ENCODE results near the gene CRACR2A.

Gene CRACR2A

DNA sequence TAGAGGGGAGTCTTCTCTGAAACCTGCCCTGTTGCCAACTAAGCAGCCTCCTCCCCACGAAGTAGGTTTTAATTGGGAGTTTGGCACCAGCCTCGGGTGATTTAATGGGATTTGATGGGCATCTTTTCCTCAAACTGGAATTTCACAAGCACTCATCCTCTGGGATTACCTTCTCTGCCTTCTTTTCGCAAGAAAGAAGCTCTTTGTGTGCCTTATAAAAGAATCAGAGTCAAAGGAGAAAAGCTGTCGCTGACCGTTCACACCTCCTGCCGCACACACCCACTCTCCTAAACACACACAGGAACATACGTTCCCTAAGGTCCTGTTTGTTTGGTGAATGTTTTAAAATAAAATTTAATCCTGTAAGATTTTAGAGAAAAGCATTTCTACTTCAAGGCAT, 177.9 kb downstream of the CRACR2A start:
- Histone ChIP-seq H3K14ac (ENCODE audit: low read length) (no peak overlapping the region), H3K4ac (ENCODE audit: low read depth, low read length) (no peak overlapping the region), H3K4me3 (ENCODE audit: low read depth, low read length) (no peak overlapping the region), H3K27ac (ENCODE audit: low read depth, low read length) (no peak overlapping the region), H3K27me3 (ENCODE audit: insufficient read depth, low read length) (no peaks in the 10 kb centered on the region), H4K8ac (ENCODE audit: low read depth, low read length) (no peak overlapping the region), H3K79me2 (ENCODE audit: control insufficient read depth, insufficient read depth, low read length, poor library complexity) (no peaks in the 10 kb centered on the region), H2BK12ac (ENCODE audit: low read length) (no peak overlapping the region), H3K23ac (ENCODE audit: low read length) (no peak overlapping the region), H3K18ac (ENCODE audit: low read length) (no peak overlapping the region), H3K4me2 (ENCODE audit: low read length) (no peak overlapping the region), H3K9ac (ENCODE audit: low read length) (no peak overlapping the region), H2BK120ac (ENCODE audit: insufficient read depth, low read length, poor library complexity) (no peak overlapping the region), H3K36me3 (ENCODE audit: control insufficient read depth in 1 of 2, insufficient read depth in 2 of 2, low read length in 2 of 2) (no peaks in the 10 kb centered on the region), H4K91ac (ENCODE audit: low read depth, low read length) (no peak overlapping the region), H3K9me3 (ENCODE audit: insufficient read depth, low read depth, low read length) (no peaks in the 10 kb centered on the region), H2AK5ac (ENCODE audit: low read length) (no peak overlapping the region), H3K79me1 (ENCODE audit: low read length) (no peaks in the 10 kb centered on the region), H3K4me1 (ENCODE audit: control insufficient read depth in 1 of 2, insufficient read depth in 2 of 2, low read length in 2 of 2) (no peaks in the 10 kb centered on the region), H2BK5ac (ENCODE audit: low read depth, low read length, poor library complexity) (no peak overlapping the region), H2AFZ (ENCODE audit: insufficient read depth, low read length, poor library complexity) (no peak overlapping the region), H4K12ac (ENCODE audit: low read depth, low read length) (no peak overlapping the region)
- DNase-seq: no peak
- WGBS (ENCODE audit: extremely low coverage, insufficient coverage, insufficient read length): no CpG with 5 or more reads among the region's 7 CpGs

GRCh38 chr12:3572560-3572959, 180.3 kb downstream of the CRACR2A start:
- Histone ChIP-seq H3K9ac (ENCODE audit: low read length) (no peak overlapping the region), H2AFZ (ENCODE audit: insufficient read depth, low read length, poor library complexity) (no peak overlapping the region), H2BK12ac (ENCODE audit: low read length) (no peak overlapping the region), H3K4me1 (ENCODE audit: control insufficient read depth in 1 of 2, insufficient read depth in 2 of 2, low read length in 2 of 2) (no peaks in the 10 kb centered on the region), H3K79me2 (ENCODE audit: control insufficient read depth, insufficient read depth, low read length, poor library complexity) (no peaks in the 10 kb centered on the region), H3K9me3 (ENCODE audit: insufficient read depth, low read depth, low read length) (peaks cover 2% of the 10 kb centered on the region), H3K79me1 (ENCODE audit: low read length) (no peaks in the 10 kb centered on the region), H3K27me3 (ENCODE audit: insufficient read depth, low read length) (no peaks in the 10 kb centered on the region), H2AK5ac (ENCODE audit: low read length) (no peak overlapping the region), H3K14ac (ENCODE audit: low read length) (no peak overlapping the region), H3K4me3 (ENCODE audit: low read depth, low read length) (no peak overlapping the region), H4K91ac (ENCODE audit: low read depth, low read length) (no peak overlapping the region), H4K12ac (ENCODE audit: low read depth, low read length) (no peak overlapping the region), H3K36me3 (ENCODE audit: control insufficient read depth in 1 of 2, insufficient read depth in 2 of 2, low read length in 2 of 2) (no peaks in the 10 kb centered on the region), H3K4me2 (ENCODE audit: low read length) (no peak overlapping the region), H3K27ac (ENCODE audit: low read depth, low read length) (no peak overlapping the region), H3K4ac (ENCODE audit: low read depth, low read length) (no peak overlapping the region), H3K18ac (ENCODE audit: low read length) (no peak overlapping the region), H2BK5ac (ENCODE audit: low read depth, low read length, poor library complexity) (no peak overlapping the region), H3K23ac (ENCODE audit: low read length) (no peak overlapping the region), H4K8ac (ENCODE audit: low read depth, low read length) (no peak overlapping the region), H2BK120ac (ENCODE audit: insufficient read depth, low read length, poor library complexity) (no peak overlapping the region)
- no peak for DNase-seq

DNA sequence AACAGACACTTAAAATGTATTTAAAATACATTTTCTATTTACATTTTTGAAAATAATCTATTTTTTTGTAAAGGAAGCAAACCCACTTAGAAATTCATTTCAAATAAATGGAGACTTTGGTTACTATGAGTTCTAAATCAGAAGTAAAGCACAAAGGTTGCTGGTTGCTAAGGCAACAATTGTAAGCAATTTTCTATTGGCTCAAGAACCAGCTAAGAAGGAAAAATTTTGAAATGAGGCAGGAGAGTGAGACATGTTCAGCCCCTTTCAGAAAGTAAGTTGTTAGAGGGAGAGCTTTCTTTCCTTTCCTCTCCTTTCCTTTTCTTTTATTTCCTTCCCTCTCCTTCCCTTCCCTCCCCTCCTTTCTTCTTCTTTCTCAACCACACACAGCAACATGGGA, 181.2 kb downstream of the CRACR2A start:
- Histone ChIP-seq H3K4me2 (ENCODE audit: low read length) (no peak overlapping the region), H4K8ac (ENCODE audit: low read depth, low read length) (no peak overlapping the region), H2AK5ac (ENCODE audit: low read length) (no peak overlapping the region), H3K4ac (ENCODE audit: low read depth, low read length) (no peak overlapping the region), H4K12ac (ENCODE audit: low read depth, low read length) (no peak overlapping the region), H2BK5ac (ENCODE audit: low read depth, low read length, poor library complexity) (no peak overlapping the region), H3K4me1 (ENCODE audit: control insufficient read depth in 1 of 2, insufficient read depth in 2 of 2, low read length in 2 of 2) (no peaks in the 10 kb centered on the region), H3K9me3 (ENCODE audit: insufficient read depth, low read depth, low read length) (peaks cover 2% of the 10 kb centered on the region), H2AFZ (ENCODE audit: insufficient read depth, low read length, poor library complexity) (no peak overlapping the region), H3K9ac (ENCODE audit: low read length) (no peak overlapping the region), H3K4me3 (ENCODE audit: low read depth, low read length) (no peak overlapping the region), H3K23ac (ENCODE audit: low read length) (no peak overlapping the region), H4K91ac (ENCODE audit: low read depth, low read length) (no peak overlapping the region), H3K27ac (ENCODE audit: low read depth, low read length) (no peak overlapping the region), H2BK12ac (ENCODE audit: low read length) (no peak overlapping the region), H3K27me3 (ENCODE audit: insufficient read depth, low read length) (no peaks in the 10 kb centered on the region), H3K79me1 (ENCODE audit: low read length) (no peaks in the 10 kb centered on the region), H3K79me2 (ENCODE audit: control insufficient read depth, insufficient read depth, low read length, poor library complexity) (no peaks in the 10 kb centered on the region), H3K14ac (ENCODE audit: low read length) (no peak overlapping the region), H3K36me3 (ENCODE audit: control insufficient read depth in 1 of 2, insufficient read depth in 2 of 2, low read length in 2 of 2) (no peaks in the 10 kb centered on the region), H3K18ac (ENCODE audit: low read length) (no peak overlapping the region), H2BK120ac (ENCODE audit: insufficient read depth, low read length, poor library complexity) (no peak overlapping the region)
- no peak for DNase-seq

- H3K14ac ChIP-seq (ENCODE audit: low read length): no peak overlapping the region
- no peak overlapping the region for H3K27ac ChIP-seq (ENCODE audit: low read depth, low read length)
- WGBS (ENCODE audit: extremely low coverage, insufficient coverage, insufficient read length): no CpG with 5 or more reads among the region's 1 CpG
- H3K9me3 ChIP-seq (ENCODE audit: insufficient read depth, low read depth, low read length): peaks cover 2% of the 10 kb centered on the region
- H3K18ac ChIP-seq (ENCODE audit: low read length): no peak overlapping the region
- no peak overlapping the region for H2BK12ac ChIP-seq (ENCODE audit: low read length)
- no peak overlapping the region for H2BK120ac ChIP-seq (ENCODE audit: insufficient read depth, low read length, poor library complexity)
- no peak overlapping the region for H3K4me2 ChIP-seq (ENCODE audit: low read length)
- no peak overlapping the region for H3K23ac ChIP-seq (ENCODE audit: low read length)
- H3K4me3 ChIP-seq (ENCODE audit: low read depth, low read length): no peak overlapping the region
- no peaks in the 10 kb centered on the region for H3K79me1 ChIP-seq (ENCODE audit: low read length)
- H2BK5ac ChIP-seq (ENCODE audit: low read depth, low read length, poor library complexity): no peak overlapping the region
- no peak overlapping the region for H4K12ac ChIP-seq (ENCODE audit: low read depth, low read length)
- H2AFZ ChIP-seq (ENCODE audit: insufficient read depth, low read length, poor library complexity): no peak overlapping the region
- H3K36me3 ChIP-seq (ENCODE audit: control insufficient read depth in 1 of 2, insufficient read depth in 2 of 2, low read length in 2 of 2): no peaks in the 10 kb centered on the region
- no peak overlapping the region for H3K4ac ChIP-seq (ENCODE audit: low read depth, low read length)
- no peaks in the 10 kb centered on the region for H3K4me1 ChIP-seq (ENCODE audit: control insufficient read depth in 1 of 2, insufficient read depth in 2 of 2, low read length in 2 of 2)
- no peak for DNase-seq
- no peaks in the 10 kb centered on the region for H3K27me3 ChIP-seq (ENCODE audit: insufficient read depth, low read length)
- no peak overlapping the region for H4K8ac ChIP-seq (ENCODE audit: low read depth, low read length)
- H2AK5ac ChIP-seq (ENCODE audit: low read length): no peak overlapping the region
- H4K91ac ChIP-seq (ENCODE audit: low read depth, low read length): no peak overlapping the region
- no peak overlapping the region for H3K9ac ChIP-seq (ENCODE audit: low read length)
- no peaks in the 10 kb centered on the region for H3K79me2 ChIP-seq (ENCODE audit: control insufficient read depth, insufficient read depth, low read length, poor library complexity)
Observed at GRCh38 chr12:3571323-3571722, 181.6 kb downstream of the CRACR2A start.

DNA sequence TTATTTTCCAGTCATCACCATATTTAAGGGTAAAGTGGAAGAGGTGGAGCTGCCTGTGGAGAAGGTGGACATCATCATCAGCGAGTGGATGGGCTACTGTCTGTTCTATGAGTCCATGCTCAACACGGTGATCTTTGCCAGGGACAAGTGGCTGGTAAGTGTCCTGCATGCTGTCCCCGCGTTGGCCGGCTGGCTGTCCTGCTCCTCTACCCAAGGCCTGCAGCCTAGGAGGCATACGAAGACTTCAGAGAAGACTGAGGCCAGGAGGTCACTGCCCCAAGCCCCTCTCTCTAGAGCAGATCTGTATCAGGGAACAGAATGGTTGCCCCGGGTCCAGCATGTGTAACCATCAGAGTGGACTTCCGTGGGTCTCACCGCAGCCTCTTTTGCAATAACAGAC, 184.2 kb downstream of the CRACR2A start:
- Histone ChIP-seq H3K79me2 (ENCODE audit: control insufficient read depth, insufficient read depth, low read length, poor library complexity) (no peaks in the 10 kb centered on the region), H3K4me3 (ENCODE audit: low read depth, low read length) (no peak overlapping the region), H3K18ac (ENCODE audit: low read length) (no peak overlapping the region), H2BK5ac (ENCODE audit: low read depth, low read length, poor library complexity) (no peak overlapping the region), H4K8ac (ENCODE audit: low read depth, low read length) (no peak overlapping the region), H3K9me3 (ENCODE audit: insufficient read depth, low read depth, low read length) (peaks cover 2% of the 10 kb centered on the region), H3K23ac (ENCODE audit: low read length) (no peak overlapping the region), H3K4me1 (ENCODE audit: control insufficient read depth in 1 of 2, insufficient read depth in 2 of 2, low read length in 2 of 2) (no peaks in the 10 kb centered on the region), H3K27me3 (ENCODE audit: insufficient read depth, low read length) (no peaks in the 10 kb centered on the region), H3K27ac (ENCODE audit: low read depth, low read length) (no peak overlapping the region), H2BK120ac (ENCODE audit: insufficient read depth, low read length, poor library complexity) (no peak overlapping the region), H4K91ac (ENCODE audit: low read depth, low read length) (no peak overlapping the region), H3K4ac (ENCODE audit: low read depth, low read length) (no peak overlapping the region), H4K12ac (ENCODE audit: low read depth, low read length) (no peak overlapping the region), H3K36me3 (ENCODE audit: control insufficient read depth in 1 of 2, insufficient read depth in 2 of 2, low read length in 2 of 2) (no peaks in the 10 kb centered on the region), H2AK5ac (ENCODE audit: low read length) (no peak overlapping the region), H2AFZ (ENCODE audit: insufficient read depth, low read length, poor library complexity) (no peak overlapping the region), H3K79me1 (ENCODE audit: low read length) (no peaks in the 10 kb centered on the region), H3K14ac (ENCODE audit: low read length) (no peak overlapping the region), H2BK12ac (ENCODE audit: low read length) (no peak overlapping the region), H3K9ac (ENCODE audit: low read length) (no peak overlapping the region), H3K4me2 (ENCODE audit: low read length) (no peak overlapping the region)
- no CpG with 5 or more reads among the region's 9 CpGs for WGBS (ENCODE audit: extremely low coverage, insufficient coverage, insufficient read length)
- DNase-seq: no peak
